OCI-M2 (cell line): Measurements from ENCODE around the gene DYNLT1.

Source experiments
- DNase-seq: peaks from one replicate; lab custom pipeline; 2025; ENCODE audit not compliant: unreplicated experiment; lab: John Stamatoyannopoulos, UW

DYNLT1 gene

DNA sequence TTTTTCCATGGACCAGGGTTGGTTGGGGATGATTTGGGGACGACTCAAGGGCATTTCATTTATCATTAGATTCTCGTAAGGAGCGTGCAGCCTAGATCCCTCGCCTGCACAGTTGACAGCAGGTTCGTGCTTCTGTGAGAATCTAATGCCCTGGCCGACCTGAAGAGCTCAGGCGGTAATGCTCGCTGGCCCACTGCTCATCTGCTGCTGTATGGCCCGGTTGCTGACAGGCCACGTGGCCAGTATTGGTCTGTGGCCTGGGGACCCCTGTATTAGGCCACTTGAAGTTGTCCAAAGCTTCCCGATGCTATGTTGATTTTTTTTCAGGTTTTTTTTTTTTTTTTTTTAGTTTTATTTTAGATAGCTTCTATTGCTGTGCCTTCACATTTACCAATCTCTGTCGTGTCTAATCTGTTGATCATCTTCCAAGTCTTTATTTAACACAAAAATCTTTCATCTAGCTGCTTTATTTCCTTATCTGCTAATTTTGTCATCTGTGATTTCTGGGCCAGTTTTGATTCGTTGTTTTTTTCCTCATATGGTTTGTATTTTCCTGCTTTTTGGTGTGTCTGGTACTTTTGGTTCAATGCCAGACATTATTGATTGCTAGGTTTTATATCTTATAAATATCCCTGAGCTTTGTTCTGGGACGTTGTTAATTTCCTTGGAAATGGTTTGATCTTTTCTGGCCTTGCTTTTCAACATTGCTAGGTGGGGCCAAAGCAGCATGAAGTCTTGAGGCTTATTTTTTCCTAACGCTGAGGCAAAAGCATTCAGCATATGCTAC is 41.1 kb downstream of the DYNLT1 start:
- DNase-seq: no peak

DNA sequence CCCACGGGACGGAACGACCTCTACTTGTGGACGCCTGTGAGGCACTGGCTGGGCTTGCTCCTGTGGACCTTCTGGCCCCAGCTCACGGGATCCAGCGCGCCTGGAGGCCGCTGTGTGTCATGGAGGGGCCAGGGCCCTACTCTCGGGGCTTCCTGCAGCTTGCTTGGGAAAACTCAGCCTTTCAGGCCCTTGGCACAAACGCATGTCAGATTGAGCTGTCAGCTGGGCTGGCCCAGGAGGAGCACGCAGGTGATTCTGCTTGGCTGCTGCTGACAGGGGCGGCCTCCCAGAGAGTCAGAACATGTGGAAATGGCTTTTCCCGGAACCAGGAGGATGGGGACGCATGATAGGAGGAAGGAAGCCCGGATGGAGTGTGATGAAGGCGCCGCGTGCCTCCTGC is 44.9 kb downstream of the DYNLT1 start:
- no peak for DNase-seq

DNA sequence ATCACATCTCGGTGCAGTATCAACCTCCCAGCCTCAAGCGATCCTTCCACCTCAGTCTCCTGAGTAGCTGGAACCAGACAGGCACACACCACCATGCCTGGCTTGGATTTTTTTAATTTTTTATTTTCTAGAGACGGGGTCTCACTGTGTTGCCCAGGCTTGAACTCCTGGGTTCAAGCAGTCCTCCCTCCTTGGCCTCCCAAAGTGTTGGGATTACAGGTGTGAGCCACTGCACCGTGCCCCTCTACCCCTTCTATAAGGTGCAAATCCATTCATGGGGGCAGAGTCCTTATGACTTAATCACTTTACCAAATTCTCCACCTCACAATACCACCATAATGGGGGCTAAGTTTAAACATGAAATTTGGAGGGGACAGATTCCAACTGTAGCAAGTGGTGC is 47.0 kb downstream of the DYNLT1 start:
- no peak for DNase-seq

DNA sequence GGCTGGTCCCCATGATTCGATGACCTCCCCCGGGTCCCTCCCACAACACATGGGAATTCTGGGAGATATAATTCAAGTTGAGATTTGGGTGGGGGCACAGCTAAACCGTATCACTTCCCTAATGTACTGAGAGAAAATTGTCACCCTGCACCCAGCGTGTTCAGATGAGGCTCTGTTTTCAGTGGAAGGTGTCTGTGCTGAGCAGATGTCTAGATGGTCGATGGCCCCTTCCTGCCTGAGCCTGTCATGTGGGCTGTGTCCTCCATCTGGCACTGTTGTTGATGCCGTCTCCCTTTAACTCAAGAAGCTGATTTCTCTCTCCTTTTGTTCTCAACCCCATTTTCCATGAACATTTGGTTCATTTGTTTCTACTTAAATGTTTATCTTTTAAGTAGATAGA is 47.7 kb downstream of the DYNLT1 start:
- DNase-seq: no peak

DNA sequence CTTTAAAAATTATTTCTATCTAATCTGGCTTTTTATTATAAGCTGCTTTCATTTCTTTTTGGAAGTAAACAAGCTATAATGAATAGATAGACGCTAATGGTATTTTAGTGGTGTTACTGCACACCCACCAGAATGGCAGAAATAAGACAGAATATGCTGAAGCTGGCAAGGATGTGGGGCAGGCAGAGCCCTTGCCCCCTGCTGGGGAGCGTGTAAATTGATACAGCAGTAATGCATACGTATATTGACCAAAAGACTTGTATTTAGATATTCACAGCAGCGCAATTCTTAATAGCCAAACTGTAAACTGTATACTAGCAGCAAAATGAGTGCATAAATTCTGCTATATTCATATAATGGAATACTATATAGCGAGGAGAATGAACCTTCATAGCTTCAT is 49.3 kb downstream of the DYNLT1 start:
- no peak for DNase-seq

DNA sequence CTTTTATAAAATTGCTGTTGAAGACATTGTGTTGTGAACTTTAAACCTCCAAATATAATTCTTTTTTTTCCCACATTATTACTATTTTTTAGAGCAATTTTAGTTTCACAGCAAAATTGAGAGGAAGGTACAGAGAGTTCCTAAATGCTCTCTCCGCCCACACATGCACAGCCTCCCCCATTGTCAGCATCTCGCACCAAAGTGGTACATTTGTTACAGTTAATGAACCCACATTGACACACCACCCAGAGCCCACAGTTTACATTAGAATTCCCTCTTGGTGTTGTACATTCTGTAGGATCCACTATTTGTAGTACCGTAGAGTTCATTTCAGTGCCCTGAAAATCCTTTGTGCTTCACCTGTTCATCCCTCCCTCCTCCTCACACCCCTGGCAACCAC is 50.9 kb downstream of the DYNLT1 start:
- no peak for DNase-seq

DNA sequence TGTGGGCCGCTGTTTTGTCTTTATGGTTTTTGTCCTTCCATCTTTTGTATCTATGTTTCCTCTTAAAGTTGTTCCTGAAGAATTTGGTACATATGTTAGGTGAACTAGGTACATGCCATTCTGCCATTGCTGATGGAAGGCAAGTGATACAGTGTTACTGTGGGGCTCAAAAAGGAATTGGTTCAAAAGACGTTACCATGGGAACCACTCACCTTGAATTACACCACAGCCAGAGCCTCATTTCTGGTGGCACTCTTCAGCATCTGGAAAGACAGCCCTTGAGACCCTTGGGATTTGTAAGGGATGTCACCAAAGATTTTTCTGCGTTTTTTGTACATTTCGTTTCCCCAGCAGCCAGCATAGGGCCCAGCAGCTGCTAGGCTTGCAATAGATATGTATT is 52.7 kb downstream of the DYNLT1 start:
- DNase-seq: no peak

DNA sequence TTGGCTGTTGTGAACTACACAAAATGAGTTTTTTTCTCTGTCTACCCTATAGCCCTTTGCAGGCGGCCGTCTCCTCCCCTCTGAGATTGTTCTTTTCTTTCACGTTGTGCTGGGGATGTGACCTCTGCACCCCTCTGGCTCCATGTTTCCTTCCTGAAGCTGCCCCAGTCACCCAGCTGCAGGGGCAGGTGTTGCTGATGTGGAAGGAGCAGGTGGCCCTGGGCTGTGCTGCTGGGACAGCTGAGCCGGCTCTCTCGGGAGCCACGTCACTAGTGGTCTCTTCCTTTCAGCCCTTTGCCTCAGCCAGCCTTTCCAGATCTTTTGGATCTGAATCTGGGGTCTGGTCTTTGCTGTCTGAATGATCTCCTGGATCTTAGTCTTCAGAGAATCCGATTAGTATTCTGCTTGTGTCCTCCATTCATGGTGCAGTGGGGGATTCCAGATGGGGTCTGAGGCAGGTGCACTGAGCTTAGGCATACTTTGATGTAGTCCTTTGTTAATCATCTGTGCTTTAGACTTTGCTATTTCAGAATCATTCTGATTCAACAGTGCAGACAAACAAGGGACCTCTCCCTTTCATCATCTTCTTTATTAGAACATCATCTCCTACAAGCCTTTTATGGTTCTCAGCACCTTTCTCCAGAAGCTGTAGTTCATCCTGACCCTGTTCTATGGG is 53.3 kb downstream of the DYNLT1 start:
- no peak for DNase-seq

DNA sequence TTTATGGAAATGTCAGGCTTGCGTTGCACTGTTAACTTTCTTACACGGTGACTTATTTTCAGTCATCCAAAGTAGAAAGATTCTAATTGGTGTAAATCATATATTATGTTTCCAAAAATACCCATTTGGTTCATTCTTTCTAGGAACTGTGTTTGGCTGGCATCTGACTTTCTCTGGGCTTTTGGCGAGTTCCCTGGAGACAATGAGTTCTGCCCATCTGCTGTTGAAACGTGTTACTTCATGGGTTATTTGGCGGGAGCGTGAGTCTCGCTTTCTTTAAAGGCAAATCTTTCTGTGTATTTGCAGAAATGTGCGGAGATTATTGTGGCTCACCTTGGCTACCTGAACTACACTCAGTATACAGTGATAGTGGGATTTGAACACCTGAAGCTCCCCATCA is 55.2 kb downstream of the DYNLT1 start:
- DNase-seq: no peak

DNA sequence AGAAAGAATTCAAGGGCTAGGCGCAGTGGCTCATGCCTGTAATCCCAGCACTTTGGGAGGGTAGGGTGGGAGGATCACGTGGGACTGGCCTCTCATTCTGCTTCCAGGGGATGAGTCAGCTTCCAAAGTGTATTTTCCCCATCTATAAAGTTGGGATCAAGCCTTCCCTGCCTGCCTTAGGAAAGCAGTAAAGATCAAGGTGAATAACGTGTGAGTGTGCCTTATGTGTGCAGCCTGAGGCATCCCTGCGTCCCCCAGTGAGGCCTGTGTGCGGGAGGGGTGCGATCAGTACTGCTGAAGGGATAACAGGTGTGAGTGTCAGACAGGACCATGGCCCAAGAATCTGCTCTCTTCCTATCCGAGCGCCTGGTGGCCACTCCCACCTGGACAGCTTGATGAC is 57.9 kb downstream of the DYNLT1 start:
- no peak for DNase-seq
